Measurements from ENCODE around the gene ARAP3. TPM values are rescaled to one million over a fixed set of nuclear protein-coding genes. Genes with fewer than 3 reads are reported as not detected.

The ARAP3 gene
- total RNA-seq, 2 donors from 2014 or later: 3.9 to 4.6 TPM

- Histone ChIP-seq H3K4me3 (no peak overlapping the region), H3K27ac (no peak overlapping the region), H3K4me1 (peaks cover 14% of the 10 kb centered on the region), H3K9me3 (no peaks in the 10 kb centered on the region), H3K27me3 (peaks cover 0 to under 1% of the 10 kb centered on the region in 2 donors), H3K36me3 (replicated peaks in 1 of 2; ENCODE audit: insufficient read depth in 1 of 2, low read depth in 2 of 2) (no peaks in the 10 kb centered on the region)
- WGBS, 2 donors: 45 to 54% methylated on average over 10 to 11 of the region's 11 CpGs
- DNase-seq: no peak
- intact Hi-C loops (cut with DNase I): no loop called here
- no peak for ATAC-seq
- TF ChIP-seq CTCF (IDR thresholded peaks at IDR 0.05) (no peak), POLR2A (IDR thresholded peaks at IDR 0.05) (no peak)
Observed at GRCh38 chr5:141695627-141696215, 13.7 kb upstream of the ARAP3 start.

- WGBS, 2 donors: 47 to 53% methylated on average over 5 of the region's 5 CpGs
- Histone ChIP-seq H3K27me3 (no peaks in the 10 kb centered on the region), H3K4me1 (peaks cover 14% of the 10 kb centered on the region), H3K27ac (no peak overlapping the region), H3K4me3 (no peak overlapping the region), H3K36me3 (replicated peaks in 1 of 2; ENCODE audit: insufficient read depth in 1 of 2, low read depth in 2 of 2) (no peaks in the 10 kb centered on the region), H3K9me3 (no peaks in the 10 kb centered on the region)
- DNase-seq: no peak
- no peak for ATAC-seq
- intact Hi-C loops (cut with DNase I): loop anchor here (5.0 kb wide), 1 partner anchor 263 kb away; the partner anchor contains the start of gene PCDH12
- no peak for TF ChIP-seq CTCF (IDR thresholded peaks at IDR 0.05)
- no peak for TF ChIP-seq POLR2A (IDR thresholded peaks at IDR 0.05)
Observed at GRCh38 chr5:141694479-141694878, 12.4 kb upstream of the ARAP3 start.

GRCh38 chr5:141692919-141693725 is 11.1 kb upstream of the ARAP3 start:
- no peak for TF ChIP-seq CTCF (IDR thresholded peaks at IDR 0.05)
- TF ChIP-seq POLR2A (IDR thresholded peaks at IDR 0.05): no peak
- no peaks in the 10 kb centered on the region for H3K36me3 ChIP-seq (replicated peaks in 1 of 2; ENCODE audit: insufficient read depth in 1 of 2, low read depth in 2 of 2)
- DNase-seq: no peak
- H3K27me3 ChIP-seq: no peaks in the 10 kb centered on the region
- no peak for ATAC-seq
- H3K9me3 ChIP-seq: no peaks in the 10 kb centered on the region
- WGBS, 2 donors: 66 to 75% methylated on average over 21 to 25 of the region's 25 CpGs
- H3K4me3 ChIP-seq: no peak overlapping the region
- H3K27ac ChIP-seq: no peak overlapping the region
- peaks cover 14% of the 10 kb centered on the region for H3K4me1 ChIP-seq
- intact Hi-C loops (cut with DNase I): loop anchor here (5.0 kb wide), 1 partner anchor 264 kb away; the partner anchor contains the start of gene PCDH12

GRCh38 chr5:141692533-141692888 is 10.5 kb upstream of the ARAP3 start:
- WGBS, 2 donors: 20 to 33% methylated on average over 5 of the region's 5 CpGs
- no peaks in the 10 kb centered on the region for H3K36me3 ChIP-seq (replicated peaks in 1 of 2; ENCODE audit: insufficient read depth in 1 of 2, low read depth in 2 of 2)
- H3K27me3 ChIP-seq: no peaks in the 10 kb centered on the region
- H3K27ac ChIP-seq: no peak overlapping the region
- TF ChIP-seq POLR2A (IDR thresholded peaks at IDR 0.05) (no peak), CTCF (IDR thresholded peaks at IDR 0.05) (no peak)
- intact Hi-C loops (cut with DNase I): loop anchor here (5.0 kb wide), 1 partner anchor 265 kb away; the partner anchor contains the start of gene PCDH12
- H3K4me1 ChIP-seq: peaks cover 14% of the 10 kb centered on the region
- no peak for ATAC-seq
- DNase-seq: no peak
- H3K9me3 ChIP-seq: no peaks in the 10 kb centered on the region
- H3K4me3 ChIP-seq: no peak overlapping the region

Measured in body of pancreas (tissue), 4 donors.